ENCODE measurements around the gene TRIP11.

TRIP11 gene

DNA sequence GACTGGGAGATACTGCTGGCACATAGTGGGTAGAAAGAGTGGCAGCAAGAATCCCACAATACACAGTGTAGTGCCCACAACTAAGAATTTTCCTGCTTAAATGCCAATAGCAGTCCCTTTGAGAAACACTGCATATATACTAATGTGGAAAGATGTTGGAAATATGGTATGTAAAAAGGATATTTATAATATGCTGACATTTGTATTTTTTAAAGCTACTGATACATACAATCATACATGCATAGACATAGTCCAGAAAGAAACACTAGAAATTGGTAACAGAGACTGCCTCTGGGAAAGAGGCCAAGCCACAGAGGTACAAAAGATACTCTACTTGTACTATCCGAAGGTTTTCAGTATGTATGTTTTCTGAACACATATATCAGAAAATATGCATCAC lies 30.3 kb downstream of the TRIP11 start:
- no peak for DNase-seq

DNA sequence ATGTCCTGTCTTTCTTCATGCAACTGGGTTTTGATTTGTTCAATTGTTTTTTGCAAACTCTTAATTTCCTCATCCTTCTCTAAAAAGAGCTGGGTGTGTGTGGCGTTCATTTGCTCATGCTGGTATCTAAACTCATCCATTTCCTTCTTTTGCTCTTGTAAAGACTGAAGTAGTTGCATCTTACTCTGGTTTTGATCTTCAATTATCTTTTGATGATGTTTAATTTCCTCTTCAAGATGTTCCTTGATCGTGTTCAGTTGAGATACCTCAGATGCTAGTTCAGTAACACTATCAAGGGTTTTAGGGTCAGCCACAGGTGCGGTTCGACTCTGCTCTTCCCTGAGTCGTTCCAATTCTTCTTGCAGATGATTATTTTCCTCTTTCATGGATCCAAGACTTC lies 34.8 kb downstream of the TRIP11 start:
- DNase-seq = no peak

DNA sequence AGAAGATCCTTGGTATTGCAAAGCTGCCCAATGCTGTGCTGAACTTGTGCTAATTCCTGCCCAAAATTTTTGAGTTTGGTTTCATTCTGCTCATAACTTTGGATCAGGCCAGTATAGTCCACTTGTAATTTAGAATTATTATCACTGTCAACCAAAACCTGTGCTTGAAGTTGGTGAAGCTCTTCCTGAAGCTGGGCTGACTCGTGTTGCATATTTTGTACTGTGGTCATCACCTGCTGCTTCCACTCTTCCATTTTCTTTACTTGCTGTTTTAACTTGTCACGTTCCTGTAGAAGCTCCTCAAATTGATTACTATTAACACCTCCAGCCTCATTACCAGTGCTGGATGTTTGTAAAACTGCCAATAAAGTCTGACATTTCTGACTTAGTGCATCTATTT lies 35.8 kb downstream of the TRIP11 start:
- no peak for DNase-seq

DNA sequence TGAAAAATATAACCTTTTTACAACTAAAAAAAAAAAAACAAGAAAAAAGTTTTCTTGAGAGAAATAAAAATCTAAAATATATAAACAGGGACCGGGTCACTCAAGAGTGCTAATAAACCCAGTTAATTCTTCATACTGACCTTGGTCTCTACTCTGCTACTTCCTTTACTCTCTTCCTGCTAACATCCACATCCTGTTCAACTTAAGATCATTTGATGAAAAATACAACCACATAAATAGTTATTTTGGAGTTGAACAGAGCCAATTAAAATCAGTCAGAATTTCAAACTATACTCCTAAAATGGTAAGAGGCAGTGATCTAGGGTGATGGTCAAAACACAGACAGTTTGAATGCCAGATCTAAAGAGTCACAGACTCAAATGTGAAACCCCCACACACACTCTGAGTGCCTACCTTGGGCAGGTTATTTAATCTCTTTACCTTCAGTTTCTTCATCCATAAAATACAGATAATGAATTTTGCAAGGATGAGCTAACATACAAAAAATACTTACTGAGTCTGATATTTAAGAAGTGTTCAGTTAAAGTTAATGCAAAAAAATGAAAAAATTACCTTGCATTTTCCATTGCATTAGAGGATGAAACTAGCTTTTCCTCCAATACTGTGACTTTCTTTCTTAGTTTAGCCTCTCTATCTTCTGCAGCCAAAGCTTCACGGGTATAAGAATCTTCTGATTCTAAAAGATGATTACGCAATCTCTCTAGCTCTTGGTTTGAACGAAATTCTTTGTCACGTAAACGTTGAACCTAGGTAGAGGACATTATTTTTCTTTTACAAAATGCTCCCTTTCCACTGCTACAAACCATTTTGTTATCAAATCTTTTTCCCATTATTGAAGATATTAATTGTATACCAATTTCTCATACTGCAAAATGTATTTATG lies 40.9 kb downstream of the TRIP11 start:
- DNase-seq = no peak

GRCh38 chr14:91997492-91997891 lies 42.4 kb downstream of the TRIP11 start:
- no peak for DNase-seq

DNA sequence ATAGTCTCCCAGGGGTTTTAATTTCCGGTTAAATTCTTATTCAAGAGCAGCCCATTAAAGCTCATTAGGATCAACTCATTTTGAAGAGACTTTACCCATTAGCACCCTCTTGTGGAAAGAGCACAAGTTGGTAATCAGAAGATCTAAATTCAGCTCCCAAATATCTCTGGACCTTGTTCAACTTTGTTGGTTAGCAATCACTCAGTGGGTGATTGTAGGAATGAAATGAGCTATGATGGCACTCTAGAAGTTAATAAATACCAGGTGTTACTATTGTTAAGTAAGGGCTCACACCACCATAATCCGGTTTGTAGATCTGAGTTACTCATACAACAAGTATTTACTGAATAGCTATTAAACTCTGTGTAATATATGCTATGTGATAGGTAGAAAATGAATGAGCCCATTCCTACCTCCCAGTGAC lies 42.9 kb downstream of the TRIP11 start:
- peak in 1 of 2 donors; percentile 33 for DNase-seq

GRCh38 chr14:91987192-91987591 lies 52.7 kb downstream of the TRIP11 start:
- no peak for DNase-seq

DNA sequence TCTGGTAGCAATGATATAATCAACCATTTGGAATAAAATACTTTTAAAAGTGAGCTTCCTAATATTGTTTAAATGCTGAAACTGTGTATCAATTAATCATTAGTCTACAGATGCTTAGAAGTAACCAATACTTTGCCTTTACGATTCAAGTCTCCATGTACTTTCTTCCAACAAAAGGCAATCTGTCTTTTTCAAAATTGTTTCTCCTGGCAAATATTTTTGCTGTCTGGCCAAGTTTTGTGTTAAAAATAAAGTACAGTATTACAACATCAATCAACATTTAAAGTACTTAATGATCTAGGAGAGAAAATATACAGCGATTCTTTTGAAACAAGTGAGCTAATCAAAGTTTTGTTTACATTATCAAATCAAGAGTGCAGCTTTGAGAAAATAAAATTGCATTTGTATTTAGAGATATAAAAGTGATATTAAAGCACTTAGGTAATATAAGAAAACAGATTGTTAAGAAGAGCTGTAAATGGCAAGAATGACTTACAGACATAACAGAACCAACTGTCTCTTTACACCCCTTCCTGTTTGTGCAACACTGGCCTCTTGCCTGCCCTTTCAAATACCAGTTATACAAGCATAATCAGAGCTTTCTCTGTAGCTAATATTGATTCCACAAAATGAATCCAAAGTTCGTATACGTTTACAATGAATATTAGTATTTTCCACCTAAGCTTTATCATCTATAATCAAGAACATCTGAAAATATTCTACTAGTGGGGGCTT lies 54.2 kb downstream of the TRIP11 start:
- DNase-seq = no peak

- DNase-seq = no peak
Measured at GRCh38 chr14:91985008-91985407, 54.9 kb downstream of the TRIP11 start.

GRCh38 chr14:91983588-91983987 lies 56.3 kb downstream of the TRIP11 start:
- no peak for DNase-seq

GRCh38 chr14:91980157-91980556 lies 59.7 kb downstream of the TRIP11 start:
- no peak for DNase-seq

- no peak for DNase-seq
Measured at GRCh38 chr14:91977884-91978283, 62.0 kb downstream of the TRIP11 start.

GRCh38 chr14:91975763-91976162 lies 64.1 kb downstream of the TRIP11 start:
- no peak for DNase-seq

DNA sequence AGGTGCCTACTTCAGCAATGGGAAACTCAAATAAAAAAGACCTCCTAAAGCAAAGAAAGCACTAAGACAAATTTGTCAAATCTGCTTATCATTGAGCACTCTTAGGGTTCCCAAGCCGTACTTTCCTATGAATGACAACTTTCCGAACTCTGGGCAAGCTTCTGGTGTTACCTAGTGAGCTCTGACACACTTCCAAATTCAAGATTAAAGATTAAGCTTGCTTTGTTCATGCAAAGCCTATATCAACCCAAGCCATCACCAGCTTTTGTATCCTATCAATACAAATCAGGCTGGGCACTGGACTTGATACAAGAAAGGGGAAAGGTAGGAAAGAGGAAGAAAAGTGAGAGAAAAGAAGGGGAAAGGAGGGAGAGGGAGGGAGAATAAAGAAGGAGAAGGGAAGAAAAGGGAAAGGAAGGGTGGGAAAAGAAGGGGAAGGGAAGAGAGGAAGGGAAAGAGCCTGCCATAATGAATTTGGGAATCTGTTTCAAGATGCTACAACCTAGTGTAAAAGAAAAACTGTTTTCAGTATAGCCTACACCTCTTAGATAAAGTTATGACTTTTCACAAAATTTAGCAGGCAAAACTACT lies 68.6 kb downstream of the TRIP11 start:
- no peak for DNase-seq

- DNase-seq = no peak
Measured at GRCh38 chr14:91968280-91968679, 71.6 kb downstream of the TRIP11 start.

GRCh38 chr14:91964724-91965123 lies 75.1 kb downstream of the TRIP11 start:
- peak in 1 of 2 donors; percentile 2 for DNase-seq

DNA sequence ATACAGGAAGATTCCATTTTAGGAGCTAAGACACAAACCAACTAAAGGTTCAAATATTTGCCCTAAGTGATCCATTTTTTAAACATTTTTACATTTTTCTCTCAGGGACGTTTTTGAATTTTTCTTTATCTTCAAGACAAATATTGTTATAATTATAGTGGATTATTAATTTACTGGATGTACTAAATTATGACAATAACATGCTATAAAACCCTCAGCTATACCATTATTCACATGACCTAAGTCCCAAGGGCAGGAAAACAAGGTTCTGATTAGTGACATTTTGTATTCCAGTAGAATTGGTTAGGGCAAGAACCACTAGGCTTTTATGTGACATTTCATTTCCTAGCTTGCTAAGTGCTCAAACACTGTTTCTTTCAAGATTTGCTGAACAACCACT lies 75.8 kb downstream of the TRIP11 start:
- no peak for DNase-seq

- no peak for DNase-seq
Measured at GRCh38 chr14:91963465-91963864, 76.4 kb downstream of the TRIP11 start.

- DNase-seq = no peak
Measured at GRCh38 chr14:91961297-91962220, 78.3 kb downstream of the TRIP11 start.

GRCh38 chr14:91957876-91958313 lies 82.0 kb downstream of the TRIP11 start:
- DNase-seq = no peak

GRCh38 chr14:91956616-91957015 lies 83.2 kb downstream of the TRIP11 start:
- DNase-seq = no peak

DNA sequence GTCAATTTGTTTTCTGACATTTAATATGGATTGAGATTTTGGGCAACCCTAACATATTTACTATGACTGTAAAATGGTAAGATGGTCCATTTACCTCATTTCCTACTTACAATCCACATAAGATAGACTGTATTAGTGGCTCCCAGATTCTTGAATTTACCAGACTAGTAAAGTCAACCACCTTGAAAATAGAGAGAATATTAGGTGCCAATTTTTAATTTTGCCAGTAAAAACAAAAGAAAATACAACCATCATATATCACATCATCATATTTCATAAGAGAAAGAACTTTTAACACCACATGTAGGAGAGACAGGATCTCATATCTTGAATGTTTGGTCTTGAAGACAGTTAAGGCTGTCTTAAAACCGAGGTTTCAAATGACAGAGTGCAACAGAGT lies 84.7 kb downstream of the TRIP11 start:
- no peak for DNase-seq

Measured in hippocampal formation (tissue), 2 donors.